H9 (cell line): ENCODE measurements around the gene ASPG. TPM values are rescaled to one million over a fixed set of nuclear protein-coding genes. Genes with fewer than 3 reads are reported as not detected.
A peak's percentile ranks its signal among the peaks of the same experiment; 100 is the strongest.

Source experiments
- DNase-seq: peaks from one replicate; pipeline ENCODE4 v3.0.0-alpha.2; 2017
- H2AFZ ChIP-seq: one replicate; pipeline ENCODE4 v1.6.1; 2013; ENCODE audit warnings: mild to moderate bottlenecking, low read length, control low read depth, moderate library complexity
- H2AK5ac ChIP-seq: 2 replicates; pipeline ENCODE4 v1.6.1; 2013; ENCODE audit warnings: low read length, control low read depth, mixed read lengths; ENCODE audit not compliant: insufficient read length
- H2BK120ac ChIP-seq: one replicate; pipeline ENCODE4 v1.6.1; 2013; ENCODE audit warnings: low read depth, mild to moderate bottlenecking, low read length, control low read depth, inconsistent platforms; ENCODE audit not compliant: poor library complexity, severe bottlenecking
- H2BK12ac ChIP-seq: 2 replicates; pipeline ENCODE4 v1.6.1; 2013; ENCODE audit warnings: low read length, control low read depth, mixed read lengths, low read depth; ENCODE audit not compliant: insufficient read length
- H2BK15ac ChIP-seq: 2 replicates; pipeline ENCODE4 v1.6.1; 2013; ENCODE audit warnings: low read depth, low read length, control low read depth
- H2BK20ac ChIP-seq: one replicate; pipeline ENCODE4 v1.6.1; 2013; ENCODE audit warnings: low read depth, mild to moderate bottlenecking, low read length, control low read depth, inconsistent platforms; ENCODE audit not compliant: poor library complexity, severe bottlenecking
- H2BK5ac ChIP-seq: 2 replicates; pipeline ENCODE4 v1.6.1; 2013; ENCODE audit warnings: low read length, control low read depth, mixed read lengths; ENCODE audit not compliant: insufficient read length
- H3K14ac ChIP-seq: 2 replicates; pipeline ENCODE4 v1.6.1; 2013; ENCODE audit warnings: low read length, control low read depth; ENCODE audit not compliant: insufficient read depth
- H3K18ac ChIP-seq: 2 replicates; pipeline ENCODE4 v1.6.1; 2013; ENCODE audit warnings: low read depth, mild to moderate bottlenecking, mixed read lengths, low read length, control low read depth; ENCODE audit not compliant: insufficient read length
- H3K23ac ChIP-seq: 2 replicates; pipeline ENCODE4 v1.6.1; 2013; ENCODE audit warnings: low read length, control low read depth, mixed read lengths, low read depth; ENCODE audit not compliant: insufficient read length
- H3K23me2 ChIP-seq: 2 replicates; pipeline ENCODE4 v1.6.1; 2013; ENCODE audit warnings: low read depth, mild to moderate bottlenecking, mixed read lengths, low read length, control low read depth; ENCODE audit not compliant: insufficient read length, poor library complexity, severe bottlenecking
- H3K27ac ChIP-seq: 2 replicates; pipeline ENCODE4 v1.5.1; 2013; ENCODE audit warnings: low read length, control low read depth, mixed read lengths, low read depth; ENCODE audit not compliant: insufficient read length
- H3K27me3 ChIP-seq: 2 replicates; pipeline ENCODE4 v1.6.1; 2013; ENCODE audit warnings: low read length, control low read depth, inconsistent platforms; ENCODE audit not compliant: insufficient read depth
- H3K4ac ChIP-seq: 2 replicates; pipeline ENCODE4 v1.6.1; 2013; ENCODE audit warnings: low read depth, mild to moderate bottlenecking, control low read depth, inconsistent platforms, low read length, moderate library complexity
- H3K4me1 ChIP-seq: 2 replicates; pipeline ENCODE4 v1.6.1; 2013; ENCODE audit warnings: low read length, control low read depth, inconsistent platforms; ENCODE audit not compliant: insufficient read depth
- H3K4me2 ChIP-seq: 2 replicates; pipeline ENCODE4 v1.6.1; 2013; ENCODE audit warnings: low read length, control low read depth, mixed read lengths; ENCODE audit not compliant: insufficient read length, insufficient read depth
- H3K56ac ChIP-seq: 2 replicates; pipeline ENCODE4 v1.6.1; 2013; ENCODE audit warnings: low read depth, mild to moderate bottlenecking, mixed read lengths, low read length, control low read depth; ENCODE audit not compliant: insufficient read length
- H3K79me1 ChIP-seq: 2 replicates; pipeline ENCODE4 v1.6.1; 2013; ENCODE audit warnings: low read depth, mild to moderate bottlenecking, moderate library complexity, low read length, control low read depth, inconsistent platforms; ENCODE audit not compliant: insufficient read depth, poor library complexity, severe bottlenecking
- H3K79me2 ChIP-seq: 2 replicates; pipeline ENCODE4 v1.6.1; 2013; ENCODE audit warnings: low read length, control low read depth, inconsistent platforms; ENCODE audit not compliant: insufficient read depth
- H3K9ac ChIP-seq: 2 replicates; pipeline ENCODE4 v1.6.1; 2013; ENCODE audit warnings: low read length, control low read depth, mixed read lengths; ENCODE audit not compliant: insufficient read length; ENCODE audit errors: extremely low read depth
- H3K9me3 ChIP-seq: one replicate; pipeline ENCODE4 v1.6.1; 2013; ENCODE audit warnings: low read depth, low read length, inconsistent platforms; ENCODE audit not compliant: control insufficient read depth
- H3T11ph ChIP-seq: one replicate; pipeline ENCODE4 v1.6.1; 2013; ENCODE audit warnings: mild to moderate bottlenecking, low read length, control low read depth, inconsistent platforms
- H4K20me1 ChIP-seq: one replicate; pipeline ENCODE4 v1.6.1; 2013; ENCODE audit not compliant: control insufficient read depth, insufficient read length, insufficient read depth
- H4K5ac ChIP-seq: 2 replicates; pipeline ENCODE4 v1.6.1; 2013; ENCODE audit warnings: low read depth, mild to moderate bottlenecking, mixed read lengths, low read length, control low read depth; ENCODE audit not compliant: insufficient read length
- H4K8ac ChIP-seq: replicated peaks from 2 replicates; pipeline ENCODE4 v1.6.1; 2013; ENCODE audit warnings: low read length, control low read depth, mixed read lengths, low read depth; ENCODE audit not compliant: insufficient read length
- H4K91ac ChIP-seq: 2 replicates; pipeline ENCODE4 v1.6.1; 2013; ENCODE audit warnings: low read depth, mild to moderate bottlenecking, moderate library complexity, mixed read lengths, low read length, control low read depth; ENCODE audit not compliant: insufficient read length
- H3K27ac Mint-ChIP-seq, 3 experiments: 2 replicates in 2 of 3; 3 replicates in 1 of 3; pipeline ENCODE4 v1.8.0; 2020 to 2021; ENCODE audit warnings: mixed read lengths in 3 of 3, mild to moderate bottlenecking in 1 of 3, moderate library complexity in 1 of 3
- H3K27me3 Mint-ChIP-seq: 2 replicates; pipeline ENCODE4 v1.8.0; 2021; ENCODE audit warnings: low read depth, mild to moderate bottlenecking, moderate library complexity, mixed read lengths
- H3K36me3 Mint-ChIP-seq, 3 experiments: 2 replicates in 2 of 3; 3 replicates in 1 of 3; pipeline ENCODE4 v1.8.0; 2020 to 2021; ENCODE audit warnings: low read depth in 3 of 3, mixed read lengths in 3 of 3; ENCODE audit not compliant: insufficient read depth in 1 of 3
- H3K4me1 Mint-ChIP-seq, 2 experiments: 2 replicates each; pipeline ENCODE4 v1.8.0; 2020; ENCODE audit warnings: mixed read lengths in 2 of 2
- H3K4me3 Mint-ChIP-seq, 2 experiments: 2 replicates in 1 of 2; 3 replicates in 1 of 2; pipeline ENCODE4 v1.8.0; 2020 to 2021; ENCODE audit warnings: mild to moderate bottlenecking in 2 of 2, mixed read lengths in 2 of 2, moderate library complexity in 1 of 2
- H3K9me3 Mint-ChIP-seq, 2 experiments: 2 replicates in 1 of 2; 3 replicates in 1 of 2; pipeline ENCODE4 v1.8.0; 2020; ENCODE audit warnings: mild to moderate bottlenecking in 2 of 2, mixed read lengths in 2 of 2, moderate library complexity in 1 of 2
- WGBS: extraction: QIAGEN DNeasy Blood & Tissue Kit; methylation state at CpG from one replicate; pipeline ENCODE4 v1.1.7; 2013; ENCODE audit warnings: missing lambda C conversion rate, low lambda C conversion rate, mixed read lengths; ENCODE audit not compliant: insufficient read length; ENCODE audit errors: extremely low coverage; 5-methylcytosine and 5-hydroxymethylcytosine counted together
- total RNA-seq: library from RNA; stranded (reverse); gene quantifications from 2 replicates; pipeline ENCODE4 v1.2.1, GENCODE V29; 2021
- TF ChIP-seq, protein P1 (sequence below): fragments of 200-600 bp; sonication (generic); conservative IDR thresholded peaks from 3 replicates; pipeline ENCODE4 v1.8.0; 2021; ENCODE audit warnings: antibody characterized with exemption, mild to moderate bottlenecking

Gene ASPG
- total RNA-seq, 1 experiment from 2014 or later, result 0.33 TPM

DNA sequence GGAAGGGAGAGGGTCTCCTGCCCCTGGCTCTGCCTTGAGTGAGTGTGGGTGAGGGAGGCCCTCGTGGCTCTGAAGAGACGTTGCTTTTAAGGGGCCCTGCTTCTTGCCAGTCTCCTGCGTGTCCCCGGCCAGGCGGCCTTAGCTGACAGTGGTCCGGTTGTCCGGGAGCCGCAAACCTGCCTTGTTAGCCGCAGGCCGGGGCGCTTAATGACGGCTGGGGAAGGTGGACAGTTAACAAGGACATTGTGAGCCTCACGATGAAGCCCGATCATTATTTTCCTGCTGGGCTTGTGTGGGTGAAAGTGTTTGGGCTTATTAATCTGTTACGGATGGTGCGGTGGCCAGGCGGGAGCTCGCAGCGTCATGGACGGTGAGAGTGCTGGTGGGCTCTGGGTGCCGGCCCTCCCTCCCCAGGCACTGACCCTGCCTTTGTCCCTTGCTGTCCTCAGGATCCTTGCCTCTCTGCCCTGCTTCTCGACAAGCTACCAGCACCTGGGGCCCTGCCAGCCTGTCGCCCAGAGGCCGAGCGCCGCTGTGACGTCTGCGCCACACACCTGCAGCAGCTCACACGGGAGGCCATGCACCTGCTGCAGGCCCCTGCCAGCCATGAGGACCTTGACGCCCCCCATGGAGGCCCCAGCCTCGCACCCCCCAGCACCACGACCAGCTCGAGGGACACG, 66.2 kb downstream of the ASPG start:
- Histone ChIP-seq H3K23me2 (no peaks in the 10 kb centered on the region), H3K56ac (no peak overlapping the region), H4K5ac (no peak overlapping the region), H3K14ac (no peak overlapping the region), H3K9ac (no peak overlapping the region), H3K23ac (no peak overlapping the region), H3K27ac (no peak overlapping the region), H4K91ac (no peak overlapping the region), H3K9me3 (no peaks in the 10 kb centered on the region), H2AK5ac (no peak overlapping the region), H3K18ac (no peak overlapping the region), H3K4me2 (no peak overlapping the region), H3K79me2 (no peaks in the 10 kb centered on the region; the same call in 1 of the 2 replicates), H4K20me1 (no peaks in the 10 kb centered on the region), H3K27me3 (no peaks in the 10 kb centered on the region), H2BK15ac (0 out of 2 replicates have a peak overlapping the region, but pooled peaks have one; percentile 16), H3K79me1 (no peaks in the 10 kb centered on the region), H3K4me1 (peaks cover 2% of the 10 kb centered on the region; the same call in 1 of the 2 replicates), H2BK5ac (no peak overlapping the region), H2AFZ (no peak overlapping the region), H2BK120ac (no peak overlapping the region), H3T11ph (no peak overlapping the region), H3K4ac (no peak overlapping the region), H2BK20ac (no peak overlapping the region), H2BK12ac (no peak overlapping the region), H4K8ac (no peak overlapping the region)
- DNase-seq, result no peak
- Mint-ChIP-seq H3K27ac (peak overlapping the region in 1 of 3 experiments; percentile 40; a peak in 1 of 7 replicates), H3K36me3 (peaks cover 5 to 9% (median 5%) of the 10 kb centered on the region in 3 experiments; a peak in 6 of 7 replicates), H3K27me3 (no peaks in the 10 kb centered on the region), H3K9me3 (no peaks in the 10 kb centered on the region), H3K4me1 (peaks cover 17 to 28% of the 10 kb centered on the region in 2 experiments), H3K4me3 (no peak overlapping the region)
- no CpG with 5 or more reads among the region's 34 CpGs for WGBS
- TF ChIP-seq, protein P1, sequence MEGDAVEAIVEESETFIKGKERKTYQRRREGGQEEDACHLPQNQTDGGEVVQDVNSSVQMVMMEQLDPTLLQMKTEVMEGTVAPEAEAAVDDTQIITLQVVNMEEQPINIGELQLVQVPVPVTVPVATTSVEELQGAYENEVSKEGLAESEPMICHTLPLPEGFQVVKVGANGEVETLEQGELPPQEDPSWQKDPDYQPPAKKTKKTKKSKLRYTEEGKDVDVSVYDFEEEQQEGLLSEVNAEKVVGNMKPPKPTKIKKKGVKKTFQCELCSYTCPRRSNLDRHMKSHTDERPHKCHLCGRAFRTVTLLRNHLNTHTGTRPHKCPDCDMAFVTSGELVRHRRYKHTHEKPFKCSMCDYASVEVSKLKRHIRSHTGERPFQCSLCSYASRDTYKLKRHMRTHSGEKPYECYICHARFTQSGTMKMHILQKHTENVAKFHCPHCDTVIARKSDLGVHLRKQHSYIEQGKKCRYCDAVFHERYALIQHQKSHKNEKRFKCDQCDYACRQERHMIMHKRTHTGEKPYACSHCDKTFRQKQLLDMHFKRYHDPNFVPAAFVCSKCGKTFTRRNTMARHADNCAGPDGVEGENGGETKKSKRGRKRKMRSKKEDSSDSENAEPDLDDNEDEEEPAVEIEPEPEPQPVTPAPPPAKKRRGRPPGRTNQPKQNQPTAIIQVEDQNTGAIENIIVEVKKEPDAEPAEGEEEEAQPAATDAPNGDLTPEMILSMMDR, result no peak
